HG02870 (cell line): ENCODE data around the gene PPP4R2.

Experiments used
- ATAC-seq: cut with Tn5 transposase; IDR thresholded peaks from one replicate; pipeline ENCODE4 v1.9.1; 2021; ENCODE audit warnings: mild to moderate bottlenecking, moderate library complexity; ENCODE audit not compliant: unreplicated experiment

Gene PPP4R2, protein sequence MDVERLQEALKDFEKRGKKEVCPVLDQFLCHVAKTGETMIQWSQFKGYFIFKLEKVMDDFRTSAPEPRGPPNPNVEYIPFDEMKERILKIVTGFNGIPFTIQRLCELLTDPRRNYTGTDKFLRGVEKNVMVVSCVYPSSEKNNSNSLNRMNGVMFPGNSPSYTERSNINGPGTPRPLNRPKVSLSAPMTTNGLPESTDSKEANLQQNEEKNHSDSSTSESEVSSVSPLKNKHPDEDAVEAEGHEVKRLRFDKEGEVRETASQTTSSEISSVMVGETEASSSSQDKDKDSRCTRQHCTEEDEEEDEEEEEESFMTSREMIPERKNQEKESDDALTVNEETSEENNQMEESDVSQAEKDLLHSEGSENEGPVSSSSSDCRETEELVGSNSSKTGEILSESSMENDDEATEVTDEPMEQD

DNA sequence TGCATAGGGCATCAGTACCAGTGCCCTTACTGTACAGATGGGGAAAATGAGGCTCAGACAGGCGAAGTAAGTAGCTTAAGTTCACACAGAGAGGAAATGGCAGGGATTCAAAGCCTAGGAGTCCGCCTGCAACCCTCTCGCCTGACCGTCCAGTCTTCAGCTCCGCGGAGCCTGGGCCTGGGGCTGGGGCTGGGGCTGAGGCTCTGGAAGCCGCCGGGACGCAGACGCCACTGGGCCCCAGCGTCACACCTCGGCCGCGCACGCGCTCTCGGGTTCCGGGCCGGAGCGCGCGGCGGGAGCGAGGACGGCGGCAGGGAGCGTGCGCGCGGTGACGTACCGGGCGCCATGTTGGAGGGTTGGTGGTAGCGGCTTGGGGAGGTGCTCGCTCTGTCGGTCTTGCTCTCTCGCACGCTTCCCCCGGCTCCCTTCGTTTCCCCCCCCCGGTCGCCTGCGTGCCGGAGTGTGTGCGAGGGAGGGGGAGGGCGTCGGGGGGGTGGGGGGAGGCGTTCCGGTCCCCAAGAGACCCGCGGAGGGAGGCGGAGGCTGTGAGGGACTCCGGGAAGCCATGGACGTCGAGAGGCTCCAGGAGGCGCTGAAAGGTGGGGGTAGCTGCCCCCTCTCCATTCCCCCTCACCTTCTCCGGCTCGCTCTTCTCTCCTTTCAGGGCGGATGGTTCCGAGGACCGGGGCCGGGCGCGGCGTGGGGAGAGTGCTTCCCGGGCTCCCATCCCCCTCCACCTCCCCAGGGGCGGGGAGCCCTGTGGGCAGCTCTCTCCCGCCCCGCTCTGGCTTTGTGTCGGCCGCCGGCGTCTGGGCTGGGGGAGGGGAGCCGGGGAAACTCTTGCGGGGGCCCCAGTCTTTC is at the start of gene PPP4R2:
PPP4R2 (plus strand) TSS at position 339 of the 861 bp plus-strand sequence; CDS start at position 566, 227 bp downstream.
- ATAC-seq = peak; percentile 80

DNA sequence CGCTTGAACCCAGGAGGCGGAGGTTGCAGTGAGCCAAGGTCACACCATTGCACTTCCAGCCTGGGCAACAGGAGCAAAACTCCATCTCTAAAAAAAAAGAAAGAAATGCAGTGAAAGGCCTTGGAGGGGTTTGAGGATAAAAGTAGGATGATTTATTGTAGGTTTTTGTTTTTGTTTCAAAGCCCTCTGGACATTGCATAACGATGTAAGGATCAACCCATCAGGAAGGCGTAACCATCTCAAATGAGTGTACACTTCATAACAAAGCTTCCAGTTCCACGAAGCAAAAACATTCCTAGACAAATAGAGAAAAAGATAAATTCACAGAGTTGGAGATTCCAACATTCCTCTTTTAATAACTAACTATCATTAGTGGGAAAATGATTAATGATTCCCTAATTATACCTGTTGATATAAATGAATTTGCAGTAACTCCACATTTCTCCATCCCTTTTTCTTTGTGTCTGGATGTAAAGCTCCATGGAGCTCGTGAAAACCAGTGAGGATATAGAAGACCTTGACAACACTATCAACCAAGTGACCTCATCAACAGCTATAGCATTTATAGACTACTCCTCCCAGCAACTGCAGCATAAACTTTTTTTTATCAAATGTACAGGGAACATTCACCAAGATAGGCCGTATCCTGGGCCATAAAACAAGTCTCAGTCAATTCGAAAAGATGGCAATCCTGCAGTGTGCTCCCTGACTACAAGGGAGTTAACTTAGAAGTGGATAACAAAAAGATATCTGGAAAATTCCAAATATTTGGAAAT is 48.7 kb upstream of the PPP4R2 start:
- no peak for ATAC-seq

DNA sequence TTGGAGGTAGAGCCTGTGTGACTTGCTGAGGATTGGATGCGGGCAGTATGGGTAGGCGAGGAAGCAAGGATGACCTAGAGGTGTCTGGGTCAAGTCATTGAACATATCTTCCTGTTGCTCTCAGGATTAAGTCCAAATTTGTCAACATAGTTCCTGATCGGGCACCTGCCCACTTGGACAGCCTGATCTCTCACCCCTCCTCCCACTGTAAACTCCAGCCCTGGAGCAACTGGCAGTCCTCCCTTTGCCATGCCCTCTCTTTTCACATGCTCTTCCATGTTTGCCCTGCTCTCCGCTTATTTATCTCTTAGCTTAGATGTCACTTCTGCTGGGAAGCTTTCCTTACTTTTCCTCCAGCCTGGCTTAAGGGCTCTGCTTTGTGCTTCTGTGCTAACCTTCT is 47.6 kb upstream of the PPP4R2 start:
- ATAC-seq = no peak

DNA sequence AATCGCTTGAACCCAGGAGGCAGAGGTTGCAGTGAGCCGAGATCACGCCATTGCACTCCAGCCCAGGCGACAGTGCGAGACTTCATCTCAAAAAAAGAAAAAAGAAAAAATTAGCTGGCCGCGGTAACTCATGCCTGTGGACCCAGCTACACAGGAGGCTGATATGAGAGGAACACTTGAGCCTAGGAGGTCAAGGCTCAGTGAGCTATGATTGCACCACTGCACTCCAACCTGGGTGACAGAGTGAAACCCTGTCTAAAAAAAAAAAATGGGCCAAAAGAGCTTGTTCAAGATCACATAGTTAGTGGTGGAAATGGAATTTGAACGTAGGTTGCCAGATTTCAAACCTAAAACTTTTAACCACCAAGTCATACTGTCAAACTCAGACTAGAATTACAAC is 46.2 kb upstream of the PPP4R2 start:
- no peak for ATAC-seq

DNA sequence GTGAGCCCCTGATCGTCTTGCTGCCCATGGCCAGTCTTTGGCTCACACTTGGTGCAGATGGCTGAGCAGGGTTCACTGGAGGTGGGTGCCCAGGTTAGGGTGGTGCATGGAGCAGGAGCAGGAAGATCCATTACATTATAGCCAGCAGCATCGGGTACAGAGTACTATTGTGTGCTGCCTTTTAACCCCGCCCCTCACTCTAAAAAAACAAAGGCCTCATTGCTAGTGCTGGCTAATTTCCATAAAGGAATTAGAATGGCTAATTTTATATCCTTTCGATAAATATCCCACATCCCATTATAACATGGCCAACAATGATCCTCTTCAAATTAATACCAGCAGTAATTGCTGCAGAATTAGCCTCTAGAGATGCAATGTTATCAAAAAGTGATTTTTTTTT is 45.8 kb upstream of the PPP4R2 start:
- ATAC-seq = no peak

DNA sequence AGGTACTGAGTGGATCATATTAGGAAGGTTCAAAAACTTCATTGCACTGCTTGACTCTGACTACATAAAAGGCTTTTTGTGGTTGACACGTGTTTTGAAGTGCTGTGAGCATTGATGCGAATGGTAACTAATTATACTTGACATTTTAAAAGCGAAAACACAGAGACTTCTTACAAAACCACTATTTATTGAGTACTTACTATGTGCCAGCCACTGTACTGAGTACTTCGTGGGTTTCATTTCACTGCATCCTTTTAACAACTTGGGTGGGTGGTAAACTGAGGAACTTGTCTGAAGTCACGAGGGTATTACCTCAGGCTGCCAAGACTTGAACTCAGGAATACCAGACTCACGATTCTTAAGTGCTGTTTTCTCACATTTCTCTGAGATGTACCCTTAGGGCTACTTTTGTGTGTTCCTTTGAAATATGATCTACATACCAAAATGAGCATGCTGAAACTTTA is 45.3 kb upstream of the PPP4R2 start:
- peak; percentile 60 for ATAC-seq

DNA sequence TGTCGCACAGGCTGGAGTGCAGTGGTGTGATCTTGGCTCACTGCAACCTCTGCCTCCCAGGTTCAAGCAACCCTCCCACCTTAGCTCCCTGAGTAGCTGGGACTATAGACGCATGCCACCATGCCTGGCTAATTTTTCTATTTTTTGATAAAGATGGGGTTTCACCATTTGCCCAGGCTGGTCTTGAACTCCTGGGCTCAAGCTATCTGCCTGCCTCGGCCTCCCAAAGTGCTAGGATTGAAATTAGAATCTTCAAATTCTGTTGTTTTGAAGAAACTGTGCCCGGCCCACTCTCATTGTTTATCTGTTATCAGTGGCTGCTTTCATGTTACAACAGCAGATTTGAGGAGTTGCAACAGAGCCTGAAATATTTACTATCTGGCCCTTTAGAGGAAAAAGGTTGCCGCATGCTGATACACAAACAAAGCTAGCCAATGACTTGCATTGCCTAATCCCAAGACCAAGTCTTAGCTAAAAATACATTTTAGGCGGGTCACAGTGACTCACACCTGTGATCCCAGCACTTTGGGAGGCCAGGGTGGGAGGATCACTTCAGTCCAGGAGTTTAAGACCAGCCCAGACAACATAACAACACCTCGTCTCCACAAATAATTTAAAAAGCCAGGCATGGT is 43.2 kb upstream of the PPP4R2 start:
- ATAC-seq = no peak

DNA sequence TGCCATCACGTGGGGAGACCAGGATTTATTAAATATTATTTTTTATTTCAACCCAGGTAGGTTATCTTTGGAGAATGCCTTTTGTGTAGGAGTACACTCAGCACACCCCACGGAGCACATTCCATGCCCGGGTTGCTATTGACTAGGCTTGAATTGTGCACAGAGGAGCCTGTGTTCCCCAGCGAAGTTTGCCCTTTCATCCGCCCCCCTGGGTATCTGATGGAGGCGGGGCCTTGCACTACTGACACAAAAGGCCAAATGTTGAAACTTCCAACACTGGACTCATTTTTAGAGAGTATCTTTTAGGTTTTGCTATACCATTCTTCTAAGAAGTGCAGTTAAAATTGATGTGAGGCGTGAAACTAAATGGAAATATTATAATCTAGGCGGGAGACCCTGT is 39.3 kb upstream of the PPP4R2 start:
- ATAC-seq = no peak

DNA sequence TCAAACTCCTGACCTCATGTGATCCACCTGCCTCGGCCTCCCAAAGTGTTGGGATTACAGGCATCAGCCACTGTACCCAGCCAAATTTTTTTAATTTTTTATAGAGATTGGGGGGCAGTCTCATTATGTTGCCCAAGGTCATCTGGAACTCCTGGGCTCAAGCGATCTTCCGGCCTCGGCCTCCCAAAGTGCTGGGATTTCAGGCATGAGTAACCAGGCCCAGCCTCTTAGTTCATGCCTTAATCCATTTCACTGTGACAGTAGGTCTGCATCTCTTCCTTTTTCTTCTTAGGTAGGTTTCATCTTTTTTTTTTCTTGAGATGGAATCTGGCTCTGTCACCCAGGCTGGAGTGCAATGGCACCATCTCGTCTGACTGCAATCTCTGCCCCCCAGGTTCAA is 37.3 kb upstream of the PPP4R2 start:
- no peak for ATAC-seq

DNA sequence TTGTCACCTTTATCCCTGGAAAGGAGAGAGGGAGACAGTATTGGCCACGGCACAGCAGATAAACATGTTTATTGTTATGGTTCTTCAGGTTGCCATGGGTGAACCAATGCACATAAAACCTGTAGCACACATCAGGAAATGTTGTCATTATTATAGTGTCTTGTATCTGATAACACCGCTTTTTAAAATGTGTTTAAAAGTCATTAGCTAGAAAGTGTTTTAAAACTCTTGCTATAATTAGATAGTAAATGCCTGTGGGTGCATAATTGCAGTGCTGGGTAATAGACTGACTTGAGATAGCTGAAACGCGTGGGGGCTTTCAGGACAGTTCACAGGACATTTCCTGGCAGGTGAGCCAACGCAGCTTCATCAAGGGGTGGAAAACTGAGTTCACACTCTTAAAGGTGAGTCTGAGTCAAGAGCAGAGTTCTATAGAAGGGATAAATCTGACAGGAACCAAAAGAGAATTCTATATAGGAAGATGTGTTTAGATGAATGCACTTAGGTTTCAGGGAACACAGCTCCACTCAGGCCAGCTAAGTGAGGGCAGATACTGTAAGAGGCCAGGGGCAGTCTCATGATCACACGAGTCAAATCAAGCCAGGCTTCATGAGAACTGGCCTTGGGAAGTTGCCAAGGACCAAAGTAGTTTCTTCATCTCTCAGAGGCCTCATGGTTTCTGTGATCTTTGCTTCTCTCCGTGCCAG is 35.6 kb upstream of the PPP4R2 start:
- ATAC-seq = no peak

DNA sequence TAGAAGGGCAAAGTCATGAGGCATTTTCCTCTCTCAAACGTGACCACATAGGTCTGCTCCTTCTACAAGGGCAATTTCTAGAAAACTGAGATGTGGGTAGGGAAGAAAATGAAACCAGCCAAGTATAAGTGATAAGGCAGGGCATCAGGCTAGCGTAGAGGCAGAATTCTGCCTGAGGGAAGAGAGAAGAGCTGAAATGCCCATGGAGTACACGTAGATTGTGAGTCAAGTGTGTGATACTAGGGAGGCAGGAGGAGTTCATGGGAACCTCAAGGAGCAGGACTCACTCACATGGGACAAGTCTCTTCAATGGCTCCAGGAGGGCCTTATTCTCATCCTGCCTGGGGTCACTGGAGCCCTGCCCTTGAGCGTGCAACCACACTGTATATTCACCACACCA is 34.9 kb upstream of the PPP4R2 start:
- ATAC-seq = no peak

DNA sequence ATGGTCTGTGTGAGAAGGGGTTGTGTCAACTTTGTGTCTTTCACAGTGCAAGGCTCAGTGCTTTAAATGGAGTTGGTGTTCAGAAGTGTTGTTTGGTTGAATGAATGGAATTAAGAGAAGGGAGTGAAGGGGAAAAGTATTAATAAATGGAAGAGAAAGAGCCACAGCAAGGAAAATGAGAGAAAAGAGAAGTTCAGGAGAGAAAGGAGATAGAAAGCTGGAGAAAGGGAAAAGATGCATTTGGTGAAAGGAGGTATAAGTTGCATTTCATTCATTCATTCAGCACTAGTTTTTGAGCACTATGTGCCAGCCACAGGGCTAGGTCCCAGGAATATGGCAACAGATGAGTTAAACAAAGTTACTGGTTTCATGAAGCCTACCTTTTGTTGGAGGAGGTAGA is 34.3 kb upstream of the PPP4R2 start:
- no peak for ATAC-seq

DNA sequence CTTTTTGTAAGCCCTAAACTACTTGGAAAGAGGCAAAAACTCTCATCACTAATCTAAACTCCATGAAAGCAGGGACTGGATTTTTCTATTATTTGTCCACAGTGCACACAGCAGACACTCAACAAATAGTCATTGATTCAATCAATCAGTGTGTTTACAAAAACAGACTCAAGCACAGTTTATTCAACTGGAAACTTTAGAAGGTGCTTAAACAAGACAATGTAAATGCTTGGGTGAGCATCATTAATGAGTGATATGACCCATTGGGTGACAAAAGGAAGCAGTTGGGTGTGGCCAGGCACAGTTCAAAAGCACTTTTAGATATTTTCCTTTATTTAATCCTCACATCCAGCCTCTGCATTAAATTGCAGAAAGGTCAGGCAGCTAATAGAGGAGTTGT is 32.0 kb upstream of the PPP4R2 start:
- ATAC-seq = no peak

DNA sequence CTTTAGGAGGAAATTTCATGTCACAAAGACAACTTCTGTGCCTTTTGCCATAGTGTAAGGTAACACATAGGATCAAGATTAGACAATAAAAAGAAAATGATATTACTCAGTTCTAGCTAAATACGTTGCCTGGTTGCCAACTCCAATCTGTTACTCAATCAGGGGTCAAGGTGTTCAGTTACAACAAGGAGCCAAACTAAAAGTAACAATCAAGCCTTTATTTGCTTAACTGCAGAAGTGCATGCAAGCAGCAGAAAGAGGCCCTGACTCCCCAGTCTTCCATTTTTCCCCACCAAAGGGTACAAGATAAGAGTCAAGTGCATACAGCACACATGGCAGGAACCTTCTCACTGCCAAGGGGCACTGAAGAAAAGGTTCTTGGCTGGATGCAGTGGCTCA is 28.3 kb upstream of the PPP4R2 start:
- no peak for ATAC-seq

DNA sequence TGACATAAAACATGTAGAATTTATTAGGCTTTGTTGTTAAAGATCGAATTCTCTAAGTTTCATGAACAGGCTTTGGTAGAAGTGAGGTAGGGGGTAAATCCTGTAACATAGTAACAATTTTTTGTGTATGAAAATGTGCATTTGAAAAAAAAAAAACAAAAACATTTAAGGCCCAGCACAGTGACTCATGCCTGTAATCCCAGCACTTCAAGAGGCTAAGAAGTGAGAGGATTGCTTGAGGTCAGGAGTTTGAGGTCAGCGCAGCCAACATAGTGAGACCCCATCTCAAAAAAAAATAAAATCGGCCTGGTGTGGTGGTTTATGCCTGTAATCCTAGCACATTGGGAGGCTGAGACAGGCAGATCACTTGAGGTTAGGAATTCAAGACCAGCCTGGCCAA is 26.8 kb upstream of the PPP4R2 start:
- no peak for ATAC-seq

DNA sequence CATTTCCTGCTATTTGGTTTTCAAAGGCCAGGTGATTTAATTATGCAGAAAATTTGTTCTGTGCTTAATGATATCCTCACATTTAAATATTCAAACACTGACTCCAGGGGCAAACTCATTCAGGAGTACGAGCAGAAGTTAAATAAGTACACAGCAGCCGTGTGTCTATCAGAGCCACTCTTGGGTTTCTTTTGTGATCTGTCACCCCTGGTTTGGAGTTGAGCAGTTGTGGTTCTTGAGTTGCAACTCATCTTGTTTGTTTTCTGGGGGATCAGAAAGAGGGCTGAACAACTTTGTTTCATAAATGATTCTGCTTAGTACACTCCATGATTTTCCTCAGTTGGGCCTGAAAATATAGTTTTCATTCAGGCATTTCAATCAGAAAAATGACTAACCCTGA is 25.7 kb upstream of the PPP4R2 start:
- ATAC-seq = no peak

DNA sequence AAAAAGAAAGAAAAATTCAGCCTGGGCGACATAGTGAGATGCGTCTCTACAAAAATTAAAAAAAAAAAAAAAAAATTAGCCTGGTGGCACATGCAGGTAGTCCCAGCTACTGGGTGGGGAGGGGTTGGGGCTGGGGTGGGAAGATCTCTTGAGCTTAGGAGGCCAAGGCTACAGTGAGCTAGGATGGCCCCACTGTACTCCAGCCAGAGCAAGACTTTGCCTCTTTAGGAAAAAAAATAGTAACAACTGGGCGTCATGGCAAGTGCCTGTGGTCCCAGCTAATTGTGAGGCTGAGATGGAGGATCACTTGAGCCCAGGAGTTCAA is 23.9 kb upstream of the PPP4R2 start:
- no peak for ATAC-seq

DNA sequence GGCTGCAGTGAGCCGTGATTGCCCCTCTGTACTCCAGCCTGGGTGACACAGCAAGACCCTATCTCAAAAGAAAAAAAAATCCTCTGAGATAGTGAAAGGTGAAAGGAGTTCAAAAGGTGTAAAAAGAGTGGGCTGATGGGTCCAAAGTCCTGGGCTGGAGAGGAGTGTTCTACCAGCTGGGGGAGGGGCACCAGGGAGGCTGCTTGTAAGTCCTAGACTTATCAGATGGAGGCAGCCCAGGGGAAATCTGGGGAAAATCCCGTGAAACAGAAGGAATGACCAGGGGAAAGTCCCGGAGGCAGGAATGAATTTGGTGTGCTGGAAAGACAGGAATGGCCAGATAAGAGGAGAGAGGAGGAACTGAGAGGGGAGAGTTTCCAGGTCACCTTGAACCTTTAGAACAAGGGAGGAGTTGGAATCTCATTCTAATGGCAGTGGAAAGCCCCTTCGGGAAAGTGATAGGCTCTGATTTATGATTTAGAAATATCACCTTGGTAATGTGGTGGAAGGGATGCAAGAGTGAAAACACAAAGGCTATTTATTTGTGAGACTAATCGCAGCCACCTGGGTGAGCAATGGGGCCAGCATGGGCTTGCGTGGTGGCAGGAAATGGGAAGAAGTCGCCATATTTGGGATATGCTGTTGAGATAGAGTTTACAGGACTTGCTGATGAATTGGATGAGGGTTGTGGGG is 23.4 kb upstream of the PPP4R2 start:
- no peak for ATAC-seq

DNA sequence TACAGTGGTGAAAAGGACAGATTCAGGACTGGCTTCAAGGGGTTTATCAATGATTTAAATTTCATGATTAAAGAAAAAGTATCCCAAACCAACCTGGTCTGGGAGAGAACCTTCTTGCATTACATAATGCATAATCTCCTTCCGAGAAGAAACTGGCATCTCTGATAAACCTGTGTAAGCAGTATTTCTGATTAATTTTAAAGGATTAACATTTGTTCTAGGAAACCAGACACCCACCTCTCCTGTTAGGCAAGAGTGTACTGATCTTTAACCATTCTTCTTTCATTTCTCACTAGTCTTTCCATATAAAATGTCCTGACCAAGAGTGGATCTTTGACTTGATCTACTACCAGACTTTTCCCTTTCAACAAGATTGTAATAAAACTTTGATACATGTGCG is 22.8 kb upstream of the PPP4R2 start:
- no peak for ATAC-seq

DNA sequence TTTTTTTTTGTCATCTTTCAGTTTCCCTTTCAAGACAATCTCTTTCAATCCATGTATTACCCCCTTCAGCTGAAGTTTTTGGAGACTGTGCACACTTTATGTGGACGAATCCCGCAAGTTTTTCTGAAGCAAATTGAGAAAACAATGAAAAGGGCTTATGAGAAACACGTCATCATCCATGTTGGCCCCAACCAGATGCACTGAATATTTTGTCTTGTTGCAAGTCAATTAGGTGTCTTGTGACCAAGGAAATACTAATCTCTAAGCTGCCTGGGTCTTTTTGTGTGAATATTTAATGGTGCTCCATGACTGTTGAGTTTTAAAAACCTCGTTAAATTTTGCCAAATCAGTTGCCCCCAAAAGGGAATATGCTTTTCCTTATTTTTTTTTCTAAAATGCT is 21.7 kb upstream of the PPP4R2 start:
- ATAC-seq = no peak
